DMS153 (cell line): ENCODE measurements around the gene FAM20C.

Experiments used
- DNase-seq: peaks from one replicate; lab custom pipeline; 2025; lab: John Stamatoyannopoulos, UW

Gene FAM20C

DNA sequence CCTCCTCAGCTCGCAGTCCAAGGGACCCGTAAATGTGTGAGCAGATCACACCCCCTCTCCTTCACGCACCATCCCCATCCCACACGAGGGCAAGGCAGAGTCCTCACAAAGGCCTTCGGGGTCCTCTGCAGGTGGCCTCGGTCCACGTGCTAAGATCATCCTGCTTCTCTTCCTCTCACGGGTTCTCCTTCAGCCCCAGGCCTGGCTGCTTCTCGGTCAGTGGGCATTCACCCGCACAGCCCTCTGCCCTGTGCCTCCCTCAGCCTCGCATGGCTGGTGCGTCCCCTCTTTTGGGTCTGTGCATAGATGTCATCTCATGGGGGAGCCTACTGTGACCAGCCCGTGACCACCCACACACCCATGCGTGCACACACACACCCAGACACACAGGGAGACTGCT is 80.3 kb downstream of the FAM20C start:
- no peak for DNase-seq

GRCh38 chr7:273327-273726 is 81.0 kb downstream of the FAM20C start:
- no peak for DNase-seq

GRCh38 chr7:274266-274665 is 81.9 kb downstream of the FAM20C start:
- DNase-seq: no peak

DNA sequence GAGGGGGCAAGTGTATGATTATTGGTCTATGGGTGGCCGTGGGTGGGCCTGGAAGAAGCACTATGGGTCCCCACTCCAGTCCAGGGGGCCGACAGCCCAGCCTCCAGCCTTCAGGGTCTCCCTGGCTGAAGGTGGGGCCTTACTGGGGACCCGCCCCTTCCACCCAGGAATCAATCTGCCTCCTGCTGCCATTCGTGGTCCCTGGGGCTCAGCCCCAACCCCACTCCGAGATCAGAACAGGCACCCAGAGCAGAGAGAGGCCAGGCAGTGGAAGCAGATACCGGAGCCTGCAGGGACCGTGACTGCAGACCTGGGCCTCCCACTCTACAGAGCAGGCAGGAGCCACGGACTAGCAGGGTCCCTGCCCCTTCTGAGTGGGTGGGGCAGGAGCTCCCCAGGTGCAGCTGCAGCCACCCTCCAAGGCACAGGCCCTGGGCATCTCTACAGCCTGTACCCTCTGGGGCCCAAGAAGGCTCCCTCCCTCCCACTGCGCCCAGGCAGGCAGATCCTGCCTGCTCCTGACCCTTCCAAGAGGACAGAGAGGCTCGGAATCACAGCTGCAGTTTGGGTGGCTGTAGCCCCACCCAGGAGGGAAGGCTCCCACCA is 84.0 kb downstream of the FAM20C start:
- no peak for DNase-seq

- no peak for DNase-seq
Observed at GRCh38 chr7:277228-277627, 84.9 kb downstream of the FAM20C start.

DNA sequence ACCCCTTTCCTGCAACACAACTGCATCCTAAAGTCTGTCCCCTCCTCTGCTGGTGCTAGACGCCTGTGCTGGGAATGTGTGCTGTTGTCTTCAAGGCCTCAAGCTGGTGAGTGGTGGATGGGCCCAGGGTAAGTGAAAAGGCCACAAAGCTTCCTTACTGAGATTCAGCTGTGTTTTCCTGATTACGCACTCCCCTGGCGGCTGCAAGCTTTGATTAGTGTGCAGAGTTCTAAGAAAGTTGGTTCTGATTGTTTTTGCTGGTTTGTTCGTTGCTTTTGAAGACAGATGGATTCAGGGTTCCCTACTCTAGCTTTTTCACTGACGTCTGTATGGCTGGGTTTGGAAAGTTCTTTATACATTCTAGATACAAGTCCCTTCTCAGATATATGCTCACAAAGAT is 85.7 kb downstream of the FAM20C start:
- no peak for DNase-seq

- no peak for DNase-seq
Observed at GRCh38 chr7:279821-280220, 87.5 kb downstream of the FAM20C start.

GRCh38 chr7:280461-280860 is 88.1 kb downstream of the FAM20C start:
- no peak for DNase-seq

DNA sequence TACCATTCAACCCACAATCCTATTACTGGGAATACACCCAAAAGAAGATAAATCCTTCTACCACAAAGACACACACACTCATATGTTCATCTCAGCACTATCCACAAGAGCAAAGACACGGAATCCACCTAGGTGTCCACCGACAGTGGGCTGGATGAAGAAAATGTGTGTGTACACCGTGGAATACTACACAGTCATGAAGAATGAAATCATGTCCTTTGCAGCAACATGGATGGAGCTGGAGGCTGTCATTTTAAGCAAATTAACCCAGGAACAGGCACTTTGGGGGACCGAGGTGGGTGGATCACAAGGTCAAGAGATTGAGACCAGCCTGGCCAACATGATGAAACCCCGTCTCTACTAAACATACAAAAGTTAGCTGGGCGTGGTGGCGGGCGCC is 89.3 kb downstream of the FAM20C start:
- DNase-seq: no peak

DNA sequence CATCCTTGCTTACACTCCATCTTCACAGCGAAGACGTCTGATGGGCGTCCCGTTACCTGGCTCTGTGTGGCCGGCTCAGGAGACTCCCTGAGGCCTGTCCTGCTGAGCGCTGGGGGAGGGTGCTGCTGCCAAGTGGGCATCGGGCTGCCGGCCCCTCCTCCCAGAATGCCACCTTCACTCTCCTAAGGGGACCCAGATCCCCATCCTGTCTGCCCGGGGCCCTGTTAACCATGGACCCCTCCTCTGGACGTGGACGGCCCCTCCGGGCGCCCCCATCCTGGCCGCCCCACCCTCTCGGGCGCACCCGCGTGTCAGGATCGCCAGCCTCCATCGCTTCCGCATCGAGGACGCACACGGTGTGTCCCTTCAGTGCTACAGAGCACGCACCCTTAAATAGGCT is 90.2 kb downstream of the FAM20C start:
- DNase-seq: no peak

DNA sequence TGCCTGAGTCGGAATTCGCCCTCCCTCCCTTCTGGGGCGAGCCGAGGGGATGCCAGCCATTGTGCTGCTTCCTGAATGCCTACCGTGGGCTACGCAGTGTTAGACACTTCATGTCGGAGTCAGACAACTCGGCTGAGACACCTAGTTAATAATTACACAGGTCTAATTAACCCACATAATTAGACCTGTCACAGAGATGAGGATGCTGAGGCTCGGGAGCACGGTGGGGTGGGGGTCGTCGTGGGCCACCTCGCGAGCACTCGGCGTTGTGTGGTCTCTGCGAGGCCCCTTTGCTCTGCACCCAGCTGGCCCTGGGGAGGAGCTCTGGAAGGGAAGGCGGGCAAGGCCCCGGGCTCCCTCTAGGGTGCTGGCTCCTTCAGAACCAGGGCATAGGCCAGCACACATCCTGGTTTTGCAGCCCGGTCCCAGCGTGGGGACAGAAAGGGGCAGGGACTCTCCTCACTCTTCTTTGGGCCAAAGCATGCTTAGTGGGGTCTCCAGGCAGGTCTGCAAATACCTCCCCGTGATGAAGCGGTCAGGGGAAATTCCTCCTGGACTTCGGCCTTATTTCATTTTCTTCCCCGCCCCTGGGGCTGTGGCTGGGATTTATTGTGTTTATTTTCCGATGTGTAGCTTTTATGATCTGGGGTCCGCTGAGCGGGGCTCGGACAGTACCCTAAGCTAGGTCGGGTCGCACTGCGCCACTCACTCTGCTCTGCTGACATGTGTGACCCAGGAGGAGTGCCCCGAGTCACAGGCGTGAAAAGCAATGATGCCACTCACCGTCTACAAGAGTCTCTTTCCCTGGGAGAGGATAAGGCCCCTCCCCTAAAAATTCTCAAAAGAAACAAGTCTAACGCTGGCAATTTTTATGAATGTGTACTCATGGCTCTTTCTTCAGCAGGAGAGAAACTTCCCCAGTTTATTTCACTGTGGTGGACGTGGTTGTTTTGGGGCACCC is 92.7 kb downstream of the FAM20C start:
- DNase-seq: no peak

DNA sequence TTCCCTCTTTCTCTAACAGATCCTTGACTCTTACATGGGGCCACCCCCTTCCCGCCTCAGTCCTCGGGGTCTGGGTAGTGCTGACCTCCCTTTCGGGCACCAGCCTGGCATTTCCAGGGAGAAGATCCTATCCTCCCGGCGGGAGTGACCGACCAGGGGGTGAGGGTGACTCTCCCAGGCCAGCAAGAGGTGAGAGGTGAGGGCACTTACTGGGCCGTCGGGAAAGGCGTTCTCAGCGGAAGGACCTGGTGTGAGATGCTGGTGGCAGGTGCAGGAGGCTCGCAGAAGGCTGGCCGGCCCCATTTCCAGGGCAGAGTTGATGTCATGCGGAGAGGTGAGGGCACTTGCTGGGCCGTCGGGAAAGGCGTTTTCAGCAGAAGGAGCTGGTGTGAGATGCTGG is 93.4 kb downstream of the FAM20C start:
- DNase-seq: no peak

DNA sequence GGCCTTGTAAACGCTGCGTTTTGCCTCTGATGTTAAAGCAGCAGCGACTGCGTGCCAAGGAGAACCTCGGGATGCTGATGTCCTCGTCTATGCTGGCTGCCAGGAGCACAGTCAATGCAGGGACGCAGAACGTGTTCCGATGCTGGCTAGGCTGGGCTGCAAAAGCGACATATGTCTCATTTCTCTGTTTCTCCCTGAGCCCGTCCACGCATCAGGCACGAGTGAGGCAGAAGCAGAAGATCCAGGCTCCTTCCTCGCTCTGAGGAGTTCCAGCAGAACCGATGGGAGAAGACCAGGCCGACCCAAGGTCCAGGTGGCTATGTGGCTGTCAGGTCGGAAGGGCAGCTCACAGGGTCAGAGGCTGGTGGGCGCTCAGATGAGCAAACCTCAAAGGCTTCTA is 93.9 kb downstream of the FAM20C start:
- no peak for DNase-seq

DNA sequence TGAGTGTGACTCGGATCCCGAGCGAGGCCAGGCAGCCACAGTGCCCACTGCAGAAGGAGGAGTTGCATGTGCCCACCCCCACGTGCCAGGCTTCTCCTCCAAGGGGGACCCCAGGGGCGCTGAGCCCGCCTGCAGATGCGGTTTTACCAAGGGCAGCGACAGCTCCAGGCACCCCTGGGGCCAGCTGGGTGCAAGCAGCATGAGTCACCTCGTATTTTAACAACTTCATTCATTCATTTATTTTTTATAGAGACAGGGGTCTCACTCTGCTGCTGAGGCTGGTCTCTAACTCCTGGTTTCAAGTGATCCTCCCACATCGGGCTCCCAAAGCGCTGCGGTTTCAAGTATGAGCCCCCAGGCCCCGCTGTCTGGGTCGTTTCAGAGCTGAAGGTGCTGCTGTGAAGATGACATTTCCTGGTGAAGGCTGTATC is 96.3 kb downstream of the FAM20C start:
- no peak for DNase-seq

DNA sequence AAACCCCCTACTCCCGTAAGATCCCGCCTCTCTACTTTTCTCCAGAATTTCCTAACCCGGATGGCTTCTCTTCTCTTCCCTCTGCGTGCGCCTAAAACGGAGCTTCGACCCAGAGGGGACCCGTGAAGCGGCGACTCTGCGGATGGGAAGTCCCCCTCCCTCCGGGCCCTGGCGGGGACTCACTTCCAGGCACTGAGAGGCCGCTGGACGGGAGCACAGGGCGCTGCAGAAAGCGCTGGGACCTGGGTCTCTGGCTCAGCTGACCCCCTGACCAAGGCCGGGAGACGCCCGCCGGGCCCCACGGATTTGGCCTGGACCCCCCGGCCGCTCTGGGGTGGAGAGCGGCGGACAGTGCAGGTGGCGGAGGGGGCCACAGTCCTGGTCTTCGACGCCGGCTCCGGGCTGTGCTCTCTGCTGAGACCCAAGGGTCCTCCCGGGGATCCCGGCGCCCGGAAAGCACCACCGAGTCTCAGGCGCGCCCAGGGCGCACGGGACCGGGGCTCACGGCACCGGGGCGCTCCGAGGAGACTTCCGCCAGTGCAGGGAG is 96.9 kb downstream of the FAM20C start:
- no peak for DNase-seq

DNA sequence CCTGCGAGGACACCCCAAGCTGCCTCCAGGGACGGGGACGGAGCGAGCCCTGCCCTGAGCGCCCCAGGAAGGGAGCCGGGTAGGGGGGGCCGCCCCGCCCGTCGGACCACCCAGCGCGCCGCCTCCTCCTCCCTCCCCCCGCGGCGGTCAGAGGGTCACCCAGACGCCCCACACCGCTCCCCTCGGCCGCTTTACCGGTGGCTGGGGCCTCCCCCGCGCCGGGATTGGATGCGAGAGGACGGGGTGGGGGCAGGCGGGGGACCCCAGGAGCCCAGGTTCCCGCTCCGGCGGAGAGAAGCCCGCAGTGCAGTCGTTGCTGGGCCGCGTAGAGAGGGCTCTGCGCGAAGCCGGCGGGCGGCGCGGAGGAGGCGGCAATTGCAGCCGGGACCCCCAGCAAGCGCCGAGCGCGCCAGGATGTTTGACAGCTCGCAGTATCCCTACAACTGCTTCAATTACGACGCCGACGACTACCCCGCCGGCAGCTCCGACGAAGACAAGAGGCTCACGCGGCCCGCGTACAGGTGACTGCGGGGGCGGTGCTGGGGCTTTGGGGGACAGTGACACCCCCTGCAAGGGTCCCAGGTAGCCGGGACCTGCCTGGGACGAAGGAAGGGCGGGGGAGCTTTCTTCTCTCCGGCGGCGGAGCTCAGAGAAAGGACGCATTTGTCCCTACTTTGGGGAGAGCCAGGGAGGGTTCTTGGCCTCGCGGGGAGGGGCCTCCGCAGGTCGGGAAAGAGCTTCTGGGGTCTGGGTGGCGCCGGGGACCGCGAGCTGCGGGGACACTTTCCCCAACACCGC is 97.6 kb downstream of the FAM20C start, which contains the start of gene FOXL3:
Gene FOXL3, plus strand, starts transcription at position 415 of the 798 bp plus-strand sequence. Its CDS starts 0 bp downstream, at position 415.
- DNase-seq: no peak

DNA sequence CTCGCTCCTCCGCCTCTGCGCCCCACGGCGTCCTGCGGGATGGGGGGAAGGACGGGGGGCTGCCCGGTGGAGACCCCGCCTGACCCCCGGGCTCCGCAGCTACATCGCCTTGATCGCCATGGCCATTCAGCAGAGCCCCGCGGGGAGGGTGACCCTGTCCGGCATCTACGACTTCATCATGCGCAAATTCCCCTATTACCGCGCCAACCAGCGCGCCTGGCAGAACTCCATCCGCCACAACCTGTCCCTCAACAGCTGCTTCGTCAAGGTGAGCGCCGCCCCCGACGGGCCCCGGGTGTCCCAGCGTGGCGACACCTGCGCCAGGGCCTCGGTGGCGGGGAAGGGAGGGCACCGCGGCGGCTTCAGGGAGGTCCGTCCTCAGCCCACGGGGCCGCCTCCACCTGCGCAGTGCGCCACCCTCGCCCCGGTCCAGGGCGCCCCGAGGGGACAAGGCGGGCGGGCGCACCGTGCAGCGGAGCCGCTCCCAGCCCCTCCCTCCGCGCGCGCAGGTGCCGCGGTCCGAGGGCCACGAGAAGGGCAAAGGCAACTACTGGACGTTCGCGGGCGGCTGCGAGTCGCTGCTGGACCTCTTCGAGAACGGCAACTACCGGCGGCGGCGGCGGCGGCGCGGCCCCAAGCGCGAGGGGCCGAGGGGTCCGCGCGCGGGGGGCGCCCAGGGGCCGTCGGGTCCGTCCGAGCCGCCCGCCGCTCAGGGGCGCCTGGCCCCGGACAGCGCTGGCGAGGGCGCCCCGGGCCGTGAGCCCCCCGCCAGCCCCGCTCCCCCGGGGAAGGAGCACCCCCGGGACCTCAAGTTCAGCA is 98.4 kb downstream of the FAM20C start:
- no peak for DNase-seq

DNA sequence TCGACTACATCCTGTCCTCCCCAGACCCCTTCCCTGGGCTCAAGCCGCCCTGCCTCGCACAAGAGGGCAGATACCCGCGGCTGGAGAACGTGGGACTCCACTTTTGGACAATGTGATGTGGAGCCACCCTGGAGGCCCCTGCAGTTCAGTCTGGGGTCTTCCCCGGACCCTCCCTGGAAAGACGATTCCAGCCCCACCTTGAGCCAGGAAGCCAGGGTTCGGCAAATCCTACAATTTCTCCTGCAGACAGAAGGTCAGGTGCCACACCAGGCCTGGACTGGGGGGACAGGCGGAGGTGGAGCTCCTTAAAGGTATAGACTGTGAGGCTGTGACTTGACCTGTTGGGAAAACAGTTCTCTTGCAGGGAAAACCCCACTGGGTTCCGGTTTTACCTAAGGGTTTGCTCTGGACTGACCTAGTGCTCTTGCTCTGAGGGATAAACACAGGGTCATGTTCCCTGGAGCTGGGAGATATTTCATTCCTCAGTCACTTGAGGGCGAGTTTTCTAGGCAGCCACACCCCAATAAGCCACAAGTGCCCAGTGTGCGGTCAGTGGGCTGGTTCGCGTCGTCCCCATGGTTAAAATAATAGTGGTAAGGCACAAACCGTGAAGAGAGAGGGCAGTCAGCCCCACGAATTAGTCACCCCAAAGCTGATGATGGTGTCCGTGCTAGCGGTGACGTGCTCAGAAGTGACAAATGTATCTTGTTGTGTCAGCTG is 99.2 kb downstream of the FAM20C start:
- no peak for DNase-seq

DNA sequence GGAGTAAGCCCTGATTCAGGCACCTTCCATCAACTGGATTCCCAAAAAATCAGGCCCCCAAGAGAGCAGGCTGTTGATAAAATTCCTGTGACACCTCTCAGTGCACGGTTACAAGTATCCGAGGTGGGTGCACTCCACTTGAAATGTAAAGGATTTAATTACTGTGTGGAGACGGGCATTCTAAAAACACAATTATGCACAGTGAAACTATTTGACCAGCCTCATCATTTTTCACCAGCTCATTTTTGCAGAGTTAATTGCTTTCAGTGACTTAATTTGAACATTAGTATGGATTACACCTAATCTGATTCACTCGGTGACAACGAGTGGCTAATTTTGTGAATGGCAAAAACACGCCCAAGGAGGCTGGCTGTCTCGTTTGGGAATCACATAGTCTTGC is 99.9 kb downstream of the FAM20C start:
- no peak for DNase-seq

DNA sequence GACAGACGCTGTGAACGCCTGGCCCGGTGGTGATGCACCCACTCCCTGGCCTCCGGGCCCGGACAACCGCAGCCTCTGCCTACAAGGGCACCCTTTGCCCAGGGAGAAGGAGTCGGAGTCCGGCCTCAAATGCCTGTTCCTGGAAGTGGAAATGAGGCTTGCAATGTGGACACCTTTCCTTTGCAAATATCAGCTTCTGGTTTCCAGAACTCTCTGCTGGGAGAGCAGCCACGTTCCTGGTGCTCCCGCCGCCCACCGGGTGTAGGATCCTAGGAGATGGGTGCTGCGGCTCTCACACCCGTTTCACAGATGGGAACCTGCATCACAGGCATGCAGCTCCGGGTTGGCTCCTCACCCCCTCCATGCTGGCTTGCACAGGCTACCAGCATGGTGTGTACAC is 100.5 kb downstream of the FAM20C start:
- DNase-seq: no peak
